Neural cell (in vitro differentiated cells): ENCODE measurements around the gene ZNF587B. TPM values are rescaled to one million over a fixed set of nuclear protein-coding genes. Genes with fewer than 3 reads are reported as not detected.
"Not testable (repeated sequence)": the region's sequence is repeated elsewhere in the genome, so short reads cannot be mapped to it uniquely, and the experiment has no call there.

Experiments used
- H2AFZ ChIP-seq: fragments of 200-600, 300-800 bp; sonication (generic), shearing (Covaris generic); 2 replicates; pipeline ENCODE4 v1.6.0; 2014; ENCODE audit warnings: low read depth, mild to moderate bottlenecking, antibody characterized with exemption, low read length, moderate library complexity
- H3F3A ChIP-seq: fragments of 200-600 bp; shearing (Covaris generic); 2 replicates; pipeline ENCODE4 v1.6.1; 2016; ENCODE audit warnings: mild to moderate bottlenecking, moderate library complexity, mixed read lengths, antibody characterized with exemption, low read length; ENCODE audit not compliant: insufficient read depth, poor library complexity, severe bottlenecking
- H3K27ac ChIP-seq: fragments of 200-600, 300-800 bp; sonication (generic), shearing (Covaris generic); 2 replicates; pipeline ENCODE4 v1.5.1; 2014; ENCODE audit warnings: mild to moderate bottlenecking, low read length, moderate library complexity
- H3K27me3 ChIP-seq: fragments of 300-800, 200-600 bp; sonication (generic), shearing (Covaris generic); 2 replicates; pipeline ENCODE4 v1.6.0; 2014; ENCODE audit warnings: mild to moderate bottlenecking, low read depth, low read length, moderate library complexity; ENCODE audit not compliant: insufficient read depth
- H3K36me3 ChIP-seq: fragments of 300-800, 200-600 bp; sonication (generic), shearing (Covaris generic); 2 replicates; pipeline ENCODE4 v1.5.1; 2014; ENCODE audit warnings: mild to moderate bottlenecking, antibody characterized with exemption, low read length, moderate library complexity; ENCODE audit not compliant: insufficient read depth
- H3K4me2 ChIP-seq: fragments of 300-800, 200-600 bp; sonication (generic), shearing (Covaris generic); 2 replicates; pipeline ENCODE4 v1.6.0; 2014; ENCODE audit warnings: mild to moderate bottlenecking, low read length
- H3K4me3 ChIP-seq: fragments of 300-800, 200-600 bp; sonication (generic), shearing (Covaris generic); 2 replicates; pipeline ENCODE4 v1.5.1; 2014; ENCODE audit warnings: mild to moderate bottlenecking, low read length, moderate library complexity
- H3K79me2 ChIP-seq: fragments of 200-600 bp; shearing (Covaris generic); replicated peaks from 2 replicates; pipeline ENCODE4 v1.6.0; 2014; ENCODE audit warnings: mild to moderate bottlenecking, low read length, moderate library complexity; ENCODE audit not compliant: insufficient read depth
- H3K9ac ChIP-seq: fragments of 300-800, 200-600 bp; sonication (generic), shearing (Covaris generic); 2 replicates; pipeline ENCODE4 v1.6.1; 2016; ENCODE audit warnings: mild to moderate bottlenecking, low read length, mixed read lengths
- H3K9me2 ChIP-seq: fragments of 200-600 bp; shearing (Covaris generic); 2 replicates; pipeline ENCODE4 v1.6.1; 2016; ENCODE audit warnings: mild to moderate bottlenecking, low read length, mixed read lengths; ENCODE audit not compliant: insufficient read depth
- H3K9me3 ChIP-seq: fragments of 200-600, 300-800 bp; sonication (generic), shearing (Covaris generic); 2 replicates; pipeline ENCODE4 v1.6.1; 2016; ENCODE audit warnings: mild to moderate bottlenecking, mixed run types, low read length, moderate library complexity, mixed read lengths
- H4K20me1 ChIP-seq: fragments of 200-600 bp; shearing (Covaris generic); 2 replicates; pipeline ENCODE4 v1.6.1; 2016; ENCODE audit warnings: mild to moderate bottlenecking, mixed run types; ENCODE audit not compliant: insufficient read depth
- CTCF ChIP-seq: fragments of 450-650 bp; IDR thresholded peaks from 2 replicates; pipeline ENCODE4 v1.5.1; 2014; ENCODE audit warnings: antibody characterized with exemption, mild to moderate bottlenecking, moderate library complexity; ENCODE audit not compliant: poor library complexity, severe bottlenecking
- EP300 ChIP-seq: fragments of 450-650 bp; conservative IDR thresholded peaks from 2 replicates; pipeline ENCODE4 v1.6.1; 2014; ENCODE audit warnings: antibody characterized with exemption, mild to moderate bottlenecking, moderate library complexity; ENCODE audit not compliant: poor library complexity, severe bottlenecking
- EZH2 ChIP-seq: fragments of 200-600, 300-800 bp; shearing (Covaris generic), sonication (generic); IDR thresholded peaks from 2 replicates; pipeline ENCODE4 v1.6.1; 2014; ENCODE audit warnings: antibody characterized with exemption, low read length, borderline replicate concordance, mild to moderate bottlenecking; ENCODE audit not compliant: insufficient read depth, poor library complexity, severe bottlenecking
- MXI1 ChIP-seq: fragments of 450-650 bp; conservative IDR thresholded peaks from 2 replicates; pipeline ENCODE4 v1.6.1; 2014; ENCODE audit warnings: antibody characterized with exemption, mild to moderate bottlenecking; ENCODE audit not compliant: poor library complexity, severe bottlenecking
- POLR2AphosphoS5 ChIP-seq: IDR thresholded peaks from 2 replicates; pipeline ENCODE4 v1.6.1; 2012
- RAD21 ChIP-seq: fragments of 450-650 bp; conservative IDR thresholded peaks from 2 replicates; pipeline ENCODE4 v1.6.1; 2014; ENCODE audit warnings: antibody characterized with exemption, mild to moderate bottlenecking, moderate library complexity
- REST ChIP-seq: IDR thresholded peaks from 2 replicates; pipeline ENCODE4 v1.6.1; 2012; ENCODE audit warnings: borderline replicate concordance
- SMC3 ChIP-seq: fragments of 450-650 bp; conservative IDR thresholded peaks from 2 replicates; pipeline ENCODE4 v1.6.1; 2014; ENCODE audit warnings: antibody characterized with exemption, mild to moderate bottlenecking, moderate library complexity; ENCODE audit not compliant: poor library complexity
- TAF1 ChIP-seq: IDR thresholded peaks from 2 replicates; pipeline ENCODE4 v1.6.1; 2012; ENCODE audit warnings: low read depth
- polyA plus RNA-seq: library from polyadenylated mRNA; depleted of rRNA; stranded (reverse); fragments of >200 nt; gene quantifications from 2 replicates; pipeline ENCODE4 v1.2.3, GENCODE V29; 2014

Gene ZNF587B
- polyA plus RNA-seq, 1 donor from 2014 or later = 5.7 TPM

GRCh38 chr19:57888560-57889231 lies 58.6 kb downstream of the ZNF587B start, which contains the start of gene ZNF814:
Gene ZNF814, minus strand, starts transcription at chr19:57889037. Its CDS starts 235 bp downstream, at chr19:57888802.
- Histone ChIP-seq H3K4me3 (peak within 1 kb of the TSS; percentile 80), H3K4me2 (peak within 1 kb of the TSS; percentile 46), H4K20me1 (no peaks in the 10 kb centered on the region), H3K9me2 (no peaks in the 10 kb centered on the region), H3K9ac (peak within 1 kb of the TSS; percentile 82), H3K27me3 (no peaks in the 10 kb centered on the region), H2AFZ (peak within 1 kb of the TSS; percentile 61), H3K79me2 (peaks cover 29% of the 10 kb centered on the region), H3K9me3 (no peaks in the 10 kb centered on the region), H3F3A (no peaks in the 10 kb centered on the region), H3K27ac (peak within 1 kb of the TSS; percentile 85), H3K36me3 (no peaks in the 10 kb centered on the region)
- TF ChIP-seq TAF1 = peak; percentile 82
- peak; percentile 14 for TF ChIP-seq EP300
- TF ChIP-seq SMC3 = peak; percentile 72
- TF ChIP-seq RAD21 = peak; percentile 53
- peak; percentile 84 for TF ChIP-seq POLR2AphosphoS5
- peak; percentile 99 for TF ChIP-seq MXI1
- peak; percentile 72 for TF ChIP-seq REST
- TF ChIP-seq CTCF = peak; percentile 73
- TF ChIP-seq EZH2 = no peak

GRCh38 chr19:57890706-57891105 lies 60.6 kb downstream of the ZNF587B start:
- not testable (repeated sequence) for H3K9me2 ChIP-seq, H3K4me3 ChIP-seq, H3F3A ChIP-seq, H3K4me2 ChIP-seq, H3K9me3 ChIP-seq, H2AFZ ChIP-seq, H3K27me3 ChIP-seq, H3K36me3 ChIP-seq, H4K20me1 ChIP-seq, H3K27ac ChIP-seq, H3K9ac ChIP-seq
- peaks cover 11% of the 10 kb centered on the region for H3K79me2 ChIP-seq

Other genes with a start within 250 kb of the ZNF587B start
- 19.4 and 25.2 TPM in 2 replicates for gene ZIK1, start 246.2 kb upstream of the ZNF587B start, polyA plus RNA-seq
- 10.2 and 11.6 TPM in 2 replicates for gene ZNF530, start 230.4 kb upstream of the ZNF587B start, polyA plus RNA-seq
- 34.1 and 40.7 TPM in 2 replicates for gene ZNF134, start 216.1 kb upstream of the ZNF587B start, polyA plus RNA-seq
- 47.6 and 53.0 TPM in 2 replicates for gene ZNF211, start 197.1 kb upstream of the ZNF587B start, polyA plus RNA-seq
- gene ZSCAN4, start 161.4 kb upstream of the ZNF587B start, polyA plus RNA-seq = not detected in 2 replicates
- gene ZNF551, start 148.3 kb upstream of the ZNF587B start, polyA plus RNA-seq = 9.3 and 16.1 TPM in 2 replicates
- 25.1 and 25.5 TPM in 2 replicates for gene ZNF154, start 121.1 kb upstream of the ZNF587B start, polyA plus RNA-seq
- 14.8 and 26.2 TPM in 2 replicates for gene ZNF671, start 102.7 kb upstream of the ZNF587B start, polyA plus RNA-seq
- 54.7 and 62.3 TPM in 2 replicates for gene ZNF776, start 83.5 kb upstream of the ZNF587B start, polyA plus RNA-seq
- 22.0 and 23.7 TPM in 2 replicates for gene ZNF586, start 60.6 kb upstream of the ZNF587B start, polyA plus RNA-seq
- 6.0 and 8.8 TPM in 2 replicates for gene ZNF552, start 15.4 kb upstream of the ZNF587B start, polyA plus RNA-seq
- gene ZNF587, start 19.6 kb downstream of the ZNF587B start, polyA plus RNA-seq = 16.8 and 23.3 TPM in 2 replicates
- gene ZNF814, start 58.7 kb downstream of the ZNF587B start, polyA plus RNA-seq = 12.4 and 17.7 TPM in 2 replicates
- gene ZNF417, start 86.3 kb downstream of the ZNF587B start, polyA plus RNA-seq = 21.7 and 25.0 TPM in 2 replicates
- gene ZNF418, start 105.1 kb downstream of the ZNF587B start, polyA plus RNA-seq = 19.7 and 27.6 TPM in 2 replicates
- 11.0 and 13.4 TPM in 2 replicates for gene ZNF256, start 117.4 kb downstream of the ZNF587B start, polyA plus RNA-seq
- gene C19orf18, start 144.2 kb downstream of the ZNF587B start, polyA plus RNA-seq = not detected in 2 replicates
- 39.1 and 43.2 TPM in 2 replicates for gene ZNF606, start 172.5 kb downstream of the ZNF587B start, polyA plus RNA-seq
- gene ZSCAN1, start 203.7 kb downstream of the ZNF587B start, polyA plus RNA-seq = 6.3 and 7.9 TPM in 2 replicates
- 13.7 and 17.2 TPM in 2 replicates for gene ZNF135, start 229.0 kb downstream of the ZNF587B start, polyA plus RNA-seq